WI38 (cell line): ENCODE data around the gene SPATA2.

ENCODE experiments used
- H3K4me3 ChIP-seq: 2 replicates; pipeline ENCODE4 v1.5.1; 2011; ENCODE audit warnings: low read depth, mild to moderate bottlenecking, control low read depth, low read length
- CTCF ChIP-seq: IDR thresholded peaks from 2 replicates; pipeline ENCODE4 v1.5.1; 2012; ENCODE audit warnings: low read depth, mild to moderate bottlenecking, control low read depth, low read length

The SPATA2 gene

GRCh38 chr20:49938173-49939163 lies 23.1 kb upstream of the SPATA2 start:
- peak overlapping the region; percentile 90 for H3K4me3 ChIP-seq
- no peak for TF ChIP-seq CTCF

DNA sequence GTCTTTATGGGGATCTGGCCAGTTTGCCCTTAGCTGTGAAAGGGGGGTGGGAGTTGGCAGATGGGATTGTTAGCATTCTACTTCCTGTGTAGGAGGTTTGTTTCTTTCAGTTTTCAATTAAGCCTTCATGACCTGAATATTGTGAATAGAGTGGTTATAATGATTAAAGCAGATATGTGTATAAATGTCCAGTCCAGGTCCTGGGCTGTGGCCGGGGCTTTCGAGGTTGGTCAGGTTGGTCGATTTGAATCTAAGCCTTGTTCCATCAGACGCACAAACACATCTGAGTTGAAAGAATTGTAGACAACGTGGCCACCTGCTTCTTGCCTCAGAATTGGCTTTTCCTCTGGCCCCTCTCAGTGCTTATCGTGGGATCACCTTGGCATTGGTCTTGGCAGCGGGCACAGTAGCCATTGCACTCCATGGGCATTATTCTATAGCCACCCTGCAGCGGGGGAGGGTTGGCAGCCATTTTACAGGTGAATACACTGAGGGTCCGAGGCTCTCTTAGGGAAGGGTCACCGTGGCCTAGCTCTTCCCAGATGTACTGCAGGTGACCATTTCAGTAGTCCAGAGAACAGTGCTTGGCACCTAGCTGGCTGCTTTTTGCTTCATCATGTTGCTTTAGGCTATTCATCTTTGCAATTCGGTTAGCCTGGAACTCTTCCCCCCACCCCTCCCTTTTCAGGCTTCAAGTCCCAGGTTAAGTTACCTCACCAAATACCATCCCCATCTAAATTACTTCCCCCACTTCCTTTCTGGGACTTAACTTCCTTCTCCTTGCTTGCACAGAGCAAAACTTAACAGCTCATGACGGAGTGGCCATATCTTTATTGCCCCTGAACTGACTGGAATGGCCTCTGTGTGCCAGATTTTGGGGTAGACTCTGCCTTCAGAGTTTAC lies 21.9 kb upstream of the SPATA2 start:
- TF ChIP-seq CTCF = no peak
- H3K4me3 ChIP-seq = peak overlapping the region; percentile 90

DNA sequence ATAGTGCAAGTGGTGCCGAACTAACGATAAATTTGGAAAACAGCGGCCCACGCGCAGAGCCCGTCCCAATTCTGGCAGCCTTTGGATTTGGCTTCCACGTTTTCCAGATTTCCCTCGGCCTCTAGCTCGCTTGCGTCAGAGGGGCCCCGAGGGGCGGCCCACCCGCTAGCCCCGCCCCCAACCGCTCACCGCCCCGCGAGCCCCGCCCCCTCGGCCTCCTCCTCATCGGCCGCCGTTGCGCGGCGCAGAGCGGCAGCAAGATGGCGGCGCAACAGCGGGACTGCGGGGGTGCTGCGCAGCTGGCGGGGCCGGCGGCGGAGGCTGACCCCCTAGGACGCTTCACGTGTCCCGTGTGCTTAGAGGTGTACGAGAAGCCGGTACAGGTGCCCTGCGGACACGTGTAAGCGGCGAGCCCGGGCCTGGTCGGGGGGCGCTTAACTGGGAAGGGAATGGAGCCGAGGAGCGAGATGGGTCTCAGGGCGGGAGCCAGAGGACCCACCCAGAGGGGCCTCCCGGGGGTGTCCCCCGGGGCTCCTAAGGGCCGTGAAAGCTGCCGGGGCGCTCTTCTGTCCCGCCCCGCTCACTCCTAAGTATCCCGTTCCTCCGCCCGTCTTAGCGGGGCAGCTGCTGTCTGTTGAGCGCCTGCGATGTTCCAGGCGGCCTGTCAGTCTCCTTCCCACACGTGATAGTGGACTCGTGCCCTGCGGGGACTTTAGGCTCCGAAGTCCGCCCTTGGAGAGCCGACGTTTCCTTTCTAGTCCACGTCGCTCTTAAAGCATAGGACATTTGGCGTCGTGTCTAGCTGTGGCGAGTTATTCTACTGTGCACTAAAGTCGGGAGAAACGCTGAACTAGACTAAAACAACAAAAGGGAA lies 21.1 kb upstream of the SPATA2 start, which contains the start of gene RNF114:
Gene RNF114 (plus strand): TSS at position 245 of the 874 bp plus-strand sequence. CDS start 16 bp downstream, at position 261.
- H3K4me3 ChIP-seq = peak within 1 kb of the TSS; percentile 90
- no peak for TF ChIP-seq CTCF

GRCh38 chr20:49935746-49936152 lies 20.4 kb upstream of the SPATA2 start:
- TF ChIP-seq CTCF = no peak
- peak overlapping the region; percentile 24; the same call in 1 of the 2 replicates for H3K4me3 ChIP-seq

GRCh38 chr20:49929142-49929494 lies 13.8 kb upstream of the SPATA2 start:
- no peak for TF ChIP-seq CTCF
- H3K4me3 ChIP-seq = no peak overlapping the region; the same call in 1 of the 2 replicates

DNA sequence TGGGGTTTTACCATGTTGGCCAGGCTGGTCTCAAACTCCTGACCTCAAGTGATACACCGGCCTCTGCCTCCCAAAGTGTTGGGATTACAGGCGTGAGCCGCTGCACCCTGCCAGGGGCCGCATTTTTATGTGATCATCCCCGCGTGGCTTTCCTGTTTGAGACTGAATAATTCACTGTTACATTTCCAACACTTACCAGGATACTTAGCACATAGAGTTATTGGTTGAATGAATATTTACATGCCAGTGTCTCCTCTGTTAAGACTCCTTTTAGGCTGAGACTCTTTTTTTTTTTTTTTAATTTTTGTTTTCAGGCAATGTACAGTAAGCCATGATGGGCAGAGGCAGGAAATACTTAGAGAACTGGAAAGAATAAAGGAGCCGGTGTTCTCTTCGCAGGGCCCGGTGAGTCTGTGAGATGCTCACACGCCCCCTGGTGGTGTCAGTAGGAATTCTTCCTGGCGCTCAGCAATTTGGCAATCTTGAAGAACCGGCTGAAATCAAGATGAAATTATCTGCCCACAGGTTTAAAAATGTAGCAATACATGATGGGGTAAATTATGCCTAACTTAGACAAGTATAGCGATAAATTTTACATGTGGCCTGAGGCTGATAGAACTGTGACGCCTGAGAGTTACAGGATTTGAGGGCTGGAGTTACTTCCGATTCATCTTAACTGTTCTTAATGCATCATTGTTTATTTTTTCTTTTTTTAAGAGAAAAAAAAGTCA lies 13.2 kb upstream of the SPATA2 start:
- peak; percentile 87 for TF ChIP-seq CTCF
- H3K4me3 ChIP-seq = peak overlapping the region; percentile 23; the same call in 1 of the 2 replicates
